Heart left ventricle (tissue), 16 donors: Measurements from ENCODE around the gene CAPN10. TPM values are rescaled to one million over a fixed set of nuclear protein-coding genes. Genes with fewer than 3 reads are reported as not detected.

ENCODE experiments used
- ATAC-seq, 4 donors: fragments of 200-7000 bp; cut with Tn5 transposase; one replicate each; pipeline ENCODE4 v1.9.1; 2020 to 2022; ENCODE audit warnings: moderate library complexity in 4 of 4, mild to moderate bottlenecking in 3 of 4, moderate number of reproducible peaks in 1 of 4
- DNase-seq, 5 donors: peaks; one replicate each; pipeline ENCODE4 v3.0.0-alpha.2; 2020
- H3K27ac ChIP-seq, 12 donors: fragments of 200-600 bp; sonication (generic) in 4 of 12; one replicate each; pipeline versions ENCODE4 v1.5.0 to v1.8.0; 2016 to 2022; ENCODE audit warnings: mild to moderate bottlenecking in 2 of 12
- H3K27me3 ChIP-seq, 9 donors: fragments of 200-600 bp; sonication (generic) in 2 of 9; one replicate each; pipeline versions ENCODE4 v1.5.1 to v1.8.0; 2016 to 2022; ENCODE audit warnings: mild to moderate bottlenecking in 3 of 9
- H3K36me3 ChIP-seq, 9 donors: fragments of 200-600 bp; sonication (generic) in 2 of 9; one replicate each; pipeline versions ENCODE4 v1.5.0 to v1.8.0; 2018 to 2022; ENCODE audit warnings: mild to moderate bottlenecking in 2 of 9
- H3K4me1 ChIP-seq, 12 donors: fragments of 200-600 bp; sonication (generic) in 4 of 12; one replicate each; pipeline versions ENCODE4 v1.5.0 to v1.8.0; 2016 to 2022; ENCODE audit warnings: mild to moderate bottlenecking in 3 of 12
- H3K4me3 ChIP-seq, 12 donors: fragments of 200-600 bp; sonication (generic) in 4 of 12; one replicate each; pipeline versions ENCODE4 v1.5.0 to v1.8.0; 2017 to 2022; ENCODE audit warnings: mild to moderate bottlenecking in 9 of 12, moderate library complexity in 4 of 12
- H3K9me3 ChIP-seq, 12 donors: fragments of 200-600 bp; sonication (generic) in 4 of 12; one replicate each; pipeline versions ENCODE4 v1.5.0 to v1.8.0; 2016 to 2022; ENCODE audit warnings: mild to moderate bottlenecking in 1 of 12
- CTCF ChIP-seq, 12 donors: fragments of 200-600 bp; sonication (generic) in 4 of 12; IDR thresholded peaks; one replicate each; pipeline versions ENCODE4 v1.5.0 to v1.8.0; 2018 to 2022; ENCODE audit warnings: antibody characterized with exemption in 12 of 12, mild to moderate bottlenecking in 5 of 12
- POLR2A ChIP-seq, 2 donors: fragments of 450-650 bp; IDR thresholded peaks; one replicate each; pipeline ENCODE4 v1.6.1; 2017; ENCODE audit warnings: antibody characterized with exemption in 2 of 2, mild to moderate bottlenecking in 2 of 2, moderate library complexity in 2 of 2
- WGBS, 4 donors: extraction: QIAGEN DNeasy Blood & Tissue Kit in 2 of 4; methylation state at CpG; one replicate each; pipeline versions ENCODE4 v1.1.5 to v1.1.7; 2013 to 2018; 5-methylcytosine and 5-hydroxymethylcytosine counted together
- intact Hi-C, 10 donors: fragments of 100-400 bp; cut with DNase I; formaldehyde crosslinking; loops; one replicate each; pipeline versions ENCODE4 v1.11.1 to v1.14.2; 2022
- polyA plus RNA-seq, 2 donors: library from polyadenylated mRNA; stranded (reverse); fragments of 200-250 nt; gene quantifications; one replicate each; pipeline ENCODE4 v1.2.3, GENCODE V29; 2013
- total RNA-seq, 9 donors: library from RNA; depleted of rRNA in 2 of 9; stranded (reverse); fragments of >200 nt in 2 of 9; fragmentation: NEBNext Ultra II Directional in 3 of 9; extraction: Animal tissue kit (Norgen Biotek cat#: 25700) in 3 of 9; gene quantifications; one replicate each; pipeline versions ENCODE4 v1.1.0 to v1.2.4, GENCODE V29; 2016 to 2023
- donor health status: ischemic (EF 13 %, LVEDD 7.1; RV severe dilation, severe dysfunction).
- donor health status: healthy with polysubstance abuse.
- donor health status: DM: no; HTN: yes; CAD: no.
- donor health status: DM: no; HTN: no; CAD: no.
- donor health status: ischemic (EF 25% LVEDD 6.9; RV normal size, moderate dysfunction).
- donor health status: ischemic (EF 25% LVEDD 5.7; RV mildly dilated, moderate dysfunction).
- donor health status: healthy.
- donor health status: DM: yes; HTN: yes; CAD: no.
- donor health status: ischemic (EF 35%, LVEDD 5.7; RV mildly dilated, moderate dysfunction).
- donor health status: nonischemic (EF 11% LVEDD 7.7; RV severe dilation, severe dysfunction).
- donor health status: DM: yes; HTN: yes; CAD: no.
- donor health status: PGD.
- donor health status: ischemic (EF 29% LVEDD 5.4; RV normal size, mild dysfunction).
- donor health status: nonischemic (EF 23%, LVEDD 6.1; RV moderate dilation, normal function).

Gene CAPN10
- total and polyA plus RNA-seq, 11 donors: 14.9 to 39.7 (median 21.9) TPM

DNA sequence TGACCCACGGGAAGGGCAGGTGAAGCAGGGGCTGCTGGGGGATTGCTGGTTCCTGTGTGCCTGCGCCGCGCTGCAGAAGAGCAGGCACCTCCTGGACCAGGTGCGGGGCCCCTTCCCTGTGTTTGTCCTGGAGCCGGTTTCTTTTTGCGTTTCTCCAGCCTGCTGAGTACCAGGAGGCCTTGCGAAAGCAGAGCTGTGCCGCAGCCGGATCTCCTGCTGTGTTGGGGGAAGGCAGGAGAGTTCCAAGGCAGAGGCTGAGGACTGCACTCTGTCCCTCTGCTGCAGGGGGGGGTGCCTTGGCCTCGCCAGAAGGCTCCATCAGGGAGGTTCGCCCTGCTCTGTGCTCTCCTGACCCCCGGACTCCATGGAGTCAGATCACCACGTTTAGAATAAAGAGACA is 2.8 kb downstream of the CAPN10 start:
- no peak overlapping the region for H3K4me3 ChIP-seq
- TF ChIP-seq POLR2A (IDR thresholded peaks at IDR 0.05) (no peak), CTCF (IDR thresholded peaks at IDR 0.05) (no peak)
- H3K27me3 ChIP-seq: no peaks in the 10 kb centered on the region
- H3K36me3 ChIP-seq: peaks cover 0 to 40% (median 22%) of the 10 kb centered on the region in 9 donors
- H3K4me1 ChIP-seq: peaks cover 7 to 75% (median 41%) of the 10 kb centered on the region in 12 donors
- 79 to 86% (median 84%) methylated on average over 9 to 14 of the region's 14 CpGs for WGBS, 4 donors
- H3K27ac ChIP-seq: peak overlapping the region in 4 of 12 donors; percentile 25 to 75 (median 46)
- intact Hi-C loops: loop anchor here in 1 of 10 donors (10.0 kb wide), 1 partner anchor 355 kb away; no protein-coding TSS in a partner anchor
- no peaks in the 10 kb centered on the region for H3K9me3 ChIP-seq
- DNase-seq (peak in 1 of 5 donors; percentile 19), ATAC-seq (no peak)

GRCh38 chr2:240589850-240590525 is 3.5 kb downstream of the CAPN10 start:
- H3K4me1 ChIP-seq: peaks cover 4 to 75% (median 40%) of the 10 kb centered on the region in 12 donors
- intact Hi-C loops: loop anchor here in 2 of 10 donors (10.0 kb wide), 2 partner anchors 115 to 355 kb away; no protein-coding TSS in a partner anchor
- no peaks in the 10 kb centered on the region for H3K27me3 ChIP-seq
- H3K9me3 ChIP-seq: no peaks in the 10 kb centered on the region
- peaks cover 0 to 41% (median 22%) of the 10 kb centered on the region in 9 donors for H3K36me3 ChIP-seq
- DNase-seq (peak in 2 of 5 donors; percentile 25 to 51), ATAC-seq (no peak)
- no peak overlapping the region for H3K4me3 ChIP-seq
- H3K27ac ChIP-seq: peak overlapping the region in 4 of 12 donors; percentile 25 to 75 (median 46)
- WGBS, 4 donors: 43 to 71% (median 67%) methylated on average over 10 to 16 of the region's 16 CpGs
- TF ChIP-seq POLR2A (IDR thresholded peaks at IDR 0.05) (no peak), CTCF (IDR thresholded peaks at IDR 0.05) (no peak)

GRCh38 chr2:240590681-240591111 is 4.2 kb downstream of the CAPN10 start:
- intact Hi-C loops: loop anchor here in 1 of 10 donors (10.0 kb wide), 1 partner anchor 114 kb away; no protein-coding TSS in a partner anchor
- peaks cover 0 to 75% (median 40%) of the 10 kb centered on the region in 12 donors for H3K4me1 ChIP-seq
- no peaks in the 10 kb centered on the region for H3K9me3 ChIP-seq
- 94 to 97% (median 96%) methylated on average over 21 of the region's 21 CpGs for WGBS, 4 donors
- peak overlapping the region in 2 of 12 donors; percentile 61 to 75 for H3K27ac ChIP-seq
- peak in 1 of 5 donors; percentile 27 for DNase-seq
- TF ChIP-seq POLR2A (IDR thresholded peaks at IDR 0.05) (no peak), CTCF (IDR thresholded peaks at IDR 0.05) (no peak)
- peaks cover 0 to 46% (median 26%) of the 10 kb centered on the region in 9 donors for H3K36me3 ChIP-seq
- ATAC-seq: no peak
- H3K4me3 ChIP-seq: no peak overlapping the region
- H3K27me3 ChIP-seq: no peaks in the 10 kb centered on the region

GRCh38 chr2:240591226-240591625 is 4.7 kb downstream of the CAPN10 start:
- WGBS, 4 donors: 76 to 91% (median 84%) methylated on average over 6 of the region's 6 CpGs
- peaks cover 0 to 51% (median 29%) of the 10 kb centered on the region in 9 donors for H3K36me3 ChIP-seq
- ATAC-seq (no peak), DNase-seq (no peak)
- H3K9me3 ChIP-seq: no peaks in the 10 kb centered on the region
- TF ChIP-seq CTCF (IDR thresholded peaks at IDR 0.05): no peak
- TF ChIP-seq POLR2A (IDR thresholded peaks at IDR 0.05): no peak
- no peak overlapping the region for H3K4me3 ChIP-seq
- no peaks in the 10 kb centered on the region for H3K27me3 ChIP-seq
- H3K4me1 ChIP-seq: peaks cover 0 to 78% (median 42%) of the 10 kb centered on the region in 12 donors
- intact Hi-C loops: loop anchor here in 1 of 10 donors (10.0 kb wide), 1 partner anchor 114 kb away; no protein-coding TSS in a partner anchor
- peak overlapping the region in 2 of 12 donors; percentile 61 to 75 for H3K27ac ChIP-seq
